PC-9 (cell line): ENCODE measurements around the gene ATP2C2. TPM values are rescaled to one million over a fixed set of nuclear protein-coding genes. Genes with fewer than 3 reads are reported as not detected.
"Not testable (repeated sequence)": the region's sequence is repeated elsewhere in the genome, so short reads cannot be mapped to it uniquely, and the experiment has no call there.

Source experiments
- BruUV-seq: library from RNA; stranded (reverse); fragments of 400-500 nt; replicated peaks from 2 replicates; lab custom pipeline; 2021; lab: Mats Ljungman, UMichigan
- CTCF ChIA-PET: fragments of 300-600 bp; sonication (Branson Sonifier 250); formaldehyde crosslinking; loops from one replicate; lab custom pipeline; 2022; ENCODE audit warnings: antibody characterized with exemption; lab: Charles Lee
- POLR2A ChIA-PET: fragments of 300-600 bp; sonication (Branson Sonifier 250); formaldehyde crosslinking; loops from one replicate; lab custom pipeline; 2022; ENCODE audit warnings: antibody characterized with exemption; ENCODE audit not compliant: unreplicated experiment; lab: Charles Lee
- DNase-seq, 2 experiments: peaks; one replicate each; pipeline versions ENCODE4 v3.0.0 to v3.0.0-alpha.2; 2015 to 2022; ENCODE audit warnings: mixed read lengths in 1 of 2
- H2AFZ ChIP-seq: fragments of 200-600 bp; sonication (generic); 2 replicates; pipeline ENCODE4 v1.8.1; 2017; ENCODE audit warnings: antibody characterized with exemption
- H3F3A ChIP-seq: fragments of 200-600 bp; sonication (generic); 2 replicates; pipeline ENCODE4 v1.8.1; 2017; ENCODE audit warnings: antibody characterized with exemption, mild to moderate bottlenecking, low read depth; ENCODE audit not compliant: insufficient read depth
- H3K27ac ChIP-seq: fragments of 200-600 bp; sonication (generic); 2 replicates; pipeline ENCODE4 v1.6.1; 2016; ENCODE audit warnings: mixed run types
- H3K27me3 ChIP-seq: fragments of 200-600 bp; sonication (generic); 2 replicates; pipeline ENCODE4 v1.6.1; 2016; ENCODE audit warnings: low read depth, mixed run types; ENCODE audit not compliant: insufficient read depth
- H3K36me3 ChIP-seq: fragments of 200-600 bp; sonication (generic); 2 replicates; pipeline ENCODE4 v1.6.1; 2016; ENCODE audit warnings: low read depth, mixed run types
- H3K4me1 ChIP-seq: fragments of 200-600 bp; sonication (generic); replicated peaks from 2 replicates; pipeline ENCODE4 v1.6.1; 2016; ENCODE audit warnings: mixed run types; ENCODE audit not compliant: insufficient read depth
- H3K4me2 ChIP-seq: fragments of 200-600 bp; sonication (generic); 2 replicates; pipeline ENCODE4 v1.6.1; 2017; ENCODE audit warnings: mixed run types
- H3K4me3 ChIP-seq: fragments of 200-600 bp; sonication (generic); 2 replicates; pipeline ENCODE4 v1.6.1; 2016; ENCODE audit warnings: mixed run types
- H3K79me2 ChIP-seq: fragments of 200-600 bp; sonication (generic); 2 replicates; pipeline ENCODE4 v1.6.1; 2017; ENCODE audit warnings: low read depth, mixed run types
- H3K9me2 ChIP-seq: fragments of 200-600 bp; sonication (generic); 2 replicates; pipeline ENCODE4 v1.8.1; 2017; ENCODE audit warnings: mild to moderate bottlenecking; ENCODE audit not compliant: insufficient read depth
- H3K9me3 ChIP-seq: fragments of 200-600 bp; sonication (generic); 2 replicates; pipeline ENCODE4 v1.8.1; 2016; ENCODE audit warnings: low read depth; ENCODE audit not compliant: insufficient read depth
- H4K20me1 ChIP-seq: fragments of 200-600 bp; sonication (generic); 2 replicates; pipeline ENCODE4 v1.8.1; 2017; ENCODE audit not compliant: insufficient read depth
- EZH2 ChIP-seq: fragments of 200-600 bp; sonication (generic); IDR thresholded peaks from 2 replicates; pipeline ENCODE4 v1.8.0; 2017; ENCODE audit warnings: antibody characterized with exemption, low read depth
- intact Hi-C: fragments of 100-400 bp; cut with micrococcal nuclease; formaldehyde crosslinking; loops from one replicate; pipeline ENCODE4 v1.10.0; 2022; ENCODE audit not compliant: unreplicated experiment
- total RNA-seq: library from RNA; stranded (reverse); gene quantifications from 2 replicates; pipeline ENCODE4 v1.2.3, GENCODE V29; 2021
- TF ChIP-seq, protein P1 (sequence below): fragments of 200-600 bp; sonication (generic); conservative IDR thresholded peaks from 2 replicates; pipeline ENCODE4 v1.6.1; 2017; ENCODE audit warnings: mixed run types, antibody characterized with exemption, mild to moderate bottlenecking, moderate library complexity

Gene ATP2C2
- total RNA-seq, 1 experiment from 2014 or later: 17.2 TPM

DNA sequence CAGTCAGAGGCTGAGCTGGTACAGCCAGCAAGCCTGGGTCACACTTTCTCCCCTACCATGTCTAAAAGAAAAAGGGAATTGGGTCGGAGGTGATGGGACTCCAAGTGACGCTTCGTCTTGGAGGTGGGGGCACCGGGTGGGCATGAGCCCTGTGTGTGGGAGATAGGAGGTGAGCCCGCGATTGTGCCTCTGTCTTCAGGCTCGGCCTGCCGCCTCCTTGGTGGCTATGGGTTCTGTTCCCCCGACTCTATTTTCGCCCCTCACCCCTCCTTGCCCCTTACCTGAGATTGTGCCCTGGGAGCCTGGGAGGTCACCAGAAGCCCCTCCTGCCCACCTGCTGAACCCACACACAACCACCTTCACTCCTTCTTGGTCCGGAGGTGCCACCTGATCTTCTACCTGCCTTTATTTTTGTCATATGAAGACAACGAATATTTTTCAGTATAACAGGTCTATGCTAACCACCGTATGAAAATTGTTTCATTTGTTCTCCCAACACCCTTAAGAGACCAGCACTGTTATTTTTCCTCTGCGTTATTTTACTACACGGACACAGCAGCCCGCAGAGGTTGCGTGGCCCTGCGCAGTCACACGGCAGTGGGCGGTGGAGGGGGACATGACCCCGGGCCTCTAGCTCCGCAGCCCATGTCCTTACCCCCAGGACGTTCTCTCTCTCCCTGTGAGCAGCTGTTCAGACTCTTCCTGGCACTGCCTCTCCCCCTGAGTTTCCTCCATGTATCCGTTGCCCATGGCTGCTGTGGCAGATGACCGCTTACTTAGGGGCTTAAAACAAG lies 49.9 kb downstream of the ATP2C2 start:
- intact Hi-C loops: no loop called here
- no peak for DNase-seq
- Histone ChIP-seq H3K4me1 (no peaks in the 10 kb centered on the region), H3K36me3 (no peaks in the 10 kb centered on the region), H3F3A (no peaks in the 10 kb centered on the region), H3K27me3 (no peaks in the 10 kb centered on the region), H3K4me3 (no peak overlapping the region), H3K27ac (no peak overlapping the region), H2AFZ (no peak overlapping the region), H3K4me2 (no peak overlapping the region), H3K9me2 (no peaks in the 10 kb centered on the region), H4K20me1 (no peaks in the 10 kb centered on the region), H3K79me2 (no peaks in the 10 kb centered on the region), H3K9me3 (no peaks in the 10 kb centered on the region)
- TF ChIP-seq, protein P1, sequence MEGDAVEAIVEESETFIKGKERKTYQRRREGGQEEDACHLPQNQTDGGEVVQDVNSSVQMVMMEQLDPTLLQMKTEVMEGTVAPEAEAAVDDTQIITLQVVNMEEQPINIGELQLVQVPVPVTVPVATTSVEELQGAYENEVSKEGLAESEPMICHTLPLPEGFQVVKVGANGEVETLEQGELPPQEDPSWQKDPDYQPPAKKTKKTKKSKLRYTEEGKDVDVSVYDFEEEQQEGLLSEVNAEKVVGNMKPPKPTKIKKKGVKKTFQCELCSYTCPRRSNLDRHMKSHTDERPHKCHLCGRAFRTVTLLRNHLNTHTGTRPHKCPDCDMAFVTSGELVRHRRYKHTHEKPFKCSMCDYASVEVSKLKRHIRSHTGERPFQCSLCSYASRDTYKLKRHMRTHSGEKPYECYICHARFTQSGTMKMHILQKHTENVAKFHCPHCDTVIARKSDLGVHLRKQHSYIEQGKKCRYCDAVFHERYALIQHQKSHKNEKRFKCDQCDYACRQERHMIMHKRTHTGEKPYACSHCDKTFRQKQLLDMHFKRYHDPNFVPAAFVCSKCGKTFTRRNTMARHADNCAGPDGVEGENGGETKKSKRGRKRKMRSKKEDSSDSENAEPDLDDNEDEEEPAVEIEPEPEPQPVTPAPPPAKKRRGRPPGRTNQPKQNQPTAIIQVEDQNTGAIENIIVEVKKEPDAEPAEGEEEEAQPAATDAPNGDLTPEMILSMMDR: no peak
- no peak for TF ChIP-seq EZH2
- CTCF ChIA-PET: no interaction called here
- no TSS peak for BruUV-seq
- POLR2A ChIA-PET: no interaction called here

DNA sequence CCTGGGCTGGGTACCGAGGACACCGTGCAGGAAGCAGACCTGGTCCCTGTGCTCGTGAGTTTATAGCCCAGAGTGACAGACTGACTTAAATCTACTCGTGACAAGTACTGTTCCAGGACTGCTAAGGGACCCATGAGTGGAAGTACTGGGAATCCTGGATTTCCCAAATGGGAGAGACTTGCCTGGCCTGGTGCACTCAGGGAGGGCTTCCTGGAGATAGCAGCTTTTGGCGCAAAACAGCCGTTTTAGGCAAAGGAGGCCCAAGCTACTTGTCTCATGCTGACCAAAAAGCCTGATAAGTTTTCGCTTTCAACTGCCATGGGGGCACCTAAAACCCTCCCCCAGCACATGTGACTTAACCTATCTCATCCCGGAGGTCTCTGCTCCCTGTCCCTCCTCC lies 51.4 kb downstream of the ATP2C2 start:
- H3K4me3 ChIP-seq: no peak overlapping the region
- BruUV-seq: no TSS peak
- intact Hi-C loops: no loop called here
- H3K9me3 ChIP-seq: no peaks in the 10 kb centered on the region
- H3K4me1 ChIP-seq: no peaks in the 10 kb centered on the region
- TF ChIP-seq, protein P1: no peak
- no peak for TF ChIP-seq EZH2
- ChIA-PET CTCF (no interaction called here), POLR2A (no interaction called here)
- no peak overlapping the region for H3K27ac ChIP-seq
- H3K79me2 ChIP-seq: no peaks in the 10 kb centered on the region
- no peaks in the 10 kb centered on the region for H3K36me3 ChIP-seq
- no peaks in the 10 kb centered on the region for H3K27me3 ChIP-seq
- DNase-seq: no peak
- no peaks in the 10 kb centered on the region for H3K9me2 ChIP-seq
- no peak overlapping the region for H3K4me2 ChIP-seq
- H2AFZ ChIP-seq: no peak overlapping the region
- H4K20me1 ChIP-seq: no peaks in the 10 kb centered on the region
- no peaks in the 10 kb centered on the region for H3F3A ChIP-seq

GRCh38 chr16:84420556-84420955 lies 52.2 kb downstream of the ATP2C2 start:
- H4K20me1 ChIP-seq, DNase-seq, intact Hi-C loops, H3K79me2 ChIP-seq, H3K4me1 ChIP-seq, H3K27ac ChIP-seq, H3K36me3 ChIP-seq, H3K27me3 ChIP-seq, H3K9me3 ChIP-seq, CTCF ChIA-PET, H3K4me3 ChIP-seq, BruUV-seq, H2AFZ ChIP-seq, H3K9me2 ChIP-seq, H3K4me2 ChIP-seq, H3F3A ChIP-seq, POLR2A ChIA-PET: not testable (repeated sequence)
